Epithelial cell of alveolus of lung (primary cell): Measurements from ENCODE around the gene RNF114. TPM values are rescaled to one million over a fixed set of nuclear protein-coding genes. Genes with fewer than 3 reads are reported as not detected.

ENCODE experiments used
- total RNA-seq: library from RNA; depleted of rRNA; stranded (reverse); fragments of >200 nt; gene quantifications from 2 replicates; pipeline ENCODE4 v1.2.1, GENCODE V29; 2015

The RNF114 gene
- 102 and 130 TPM in 2 replicates for total RNA-seq

GRCh38 chr20:49936153-49937026 is at the start of gene RNF114:
Gene RNF114, plus strand, starts transcription at chr20:49936397. Its CDS starts 16 bp downstream, at chr20:49936413.

GRCh38 chr20:49915380-49916145 is 20.6 kb upstream of the RNF114 start, which contains the start of gene SPATA2:
Gene SPATA2, minus strand, starts transcription at chr20:49915529. Its CDS starts 7,039 bp downstream, at chr20:49908490.

GRCh38 chr20:49982346-49983122 is 46.3 kb downstream of the RNF114 start, which contains the start of gene SNAI1:
Gene SNAI1, plus strand, starts transcription at chr20:49982980. Its CDS starts 80 bp downstream, at chr20:49983060.

Other genes starting within 250 kb of the RNF114 start
- 14.5 and 20.3 TPM in 2 replicates for gene B4GALT5, start 222.5 kb upstream of the RNF114 start, total RNA-seq
- 4.7 and 4.8 TPM in 2 replicates for gene SLC9A8, start 123.6 kb upstream of the RNF114 start, total RNA-seq
- 2.6 and 3.5 TPM in 2 replicates for gene SPATA2, start 20.9 kb upstream of the RNF114 start, total RNA-seq
- gene SNAI1, start 46.6 kb downstream of the RNF114 start, total RNA-seq = 11.7 and 12.4 TPM in 2 replicates
- 59.2 and 73.6 TPM in 2 replicates for gene UBE2V1, start 176.8 kb downstream of the RNF114 start, total RNA-seq
- 37.0 and 41.1 TPM in 2 replicates for gene PEDS1, start 217.3 kb downstream of the RNF114 start, total RNA-seq